Measurements from ENCODE around the gene CNOT4.

CNOT4 gene

GRCh38 chr7:135537453-135537852, 27.6 kb upstream of the CNOT4 start:
- H3K9ac ChIP-seq (ENCODE audit: low read depth, low read length, poor library complexity), result no peak overlapping the region
- no CpG with 5 or more reads among the region's 1 CpG for WGBS, 2 donors (ENCODE audit: extremely low coverage in 2 of 2, insufficient read length in 2 of 2, insufficient replicate concordance in 1 of 2)
- H3K36me3 ChIP-seq (replicated peaks in 1 of 2; ENCODE audit: control insufficient read depth in 2 of 2, insufficient read depth in 2 of 2, low read length in 2 of 2), result no peaks in the 10 kb centered on the region

DNA sequence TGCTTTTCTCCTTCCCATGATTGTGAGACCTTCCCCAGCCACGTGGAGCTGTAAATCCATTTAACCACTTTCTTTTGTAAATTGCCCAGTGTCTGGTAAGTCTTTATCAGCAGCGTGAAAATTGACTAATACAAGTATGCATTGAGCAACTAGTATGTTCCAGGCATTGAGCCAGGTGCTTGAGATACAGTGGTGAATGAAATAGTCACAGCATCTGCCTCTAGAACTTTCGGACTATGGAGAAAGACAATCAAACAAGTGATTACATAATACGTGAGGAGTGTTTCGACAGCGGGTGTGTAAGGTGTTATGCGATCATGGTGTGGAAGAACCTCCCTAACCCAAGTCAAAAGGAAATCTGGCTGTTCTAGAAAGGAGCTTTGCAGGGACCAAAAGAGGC, 26.2 kb upstream of the CNOT4 start:
- DNase-seq (ENCODE audit: low spot score), result no peak

More at GRCh38 chr7:135537453-135537852, 27.6 kb upstream of the CNOT4 start:
- H2BK12ac ChIP-seq (ENCODE audit: low read length), result no peak overlapping the region
- no peak overlapping the region for H4K91ac ChIP-seq (ENCODE audit: low read depth, low read length, poor library complexity)
- no peak overlapping the region for H3K23ac ChIP-seq (ENCODE audit: low read depth, low read length, poor library complexity)
- no peak overlapping the region for H3K4me2 ChIP-seq (ENCODE audit: insufficient read depth, low read length, poor library complexity, severe bottlenecking)
- H3K27ac ChIP-seq (replicated peaks; ENCODE audit: low read length), result no peak overlapping the region
- H3K4ac ChIP-seq (ENCODE audit: low read length), result no peak overlapping the region
- no peaks in the 10 kb centered on the region for H3K9me3 ChIP-seq (replicated peaks in 1 of 2; ENCODE audit: control insufficient read depth in 2 of 2, insufficient read depth in 1 of 2, low read depth in 1 of 2, low read length in 2 of 2)
- H3K18ac ChIP-seq (ENCODE audit: low read length), result no peak overlapping the region
- no peaks in the 10 kb centered on the region for H3K79me1 ChIP-seq (ENCODE audit: low read depth, low read length)
- H2AFZ ChIP-seq (ENCODE audit: low read length), result peak overlapping the region; percentile 60
- DNase-seq (ENCODE audit: low spot score), result no peak
- H3K27me3 ChIP-seq (ENCODE audit: control insufficient read depth in 3 of 3, insufficient read depth in 3 of 3, low read depth in 1 of 3, low read length in 3 of 3), result no peaks in the 10 kb centered on the region
- no peak overlapping the region for H2AK5ac ChIP-seq (ENCODE audit: low read depth, low read length)
- no peak overlapping the region for H2BK15ac ChIP-seq (ENCODE audit: low read length)
- H3K4me1 ChIP-seq (ENCODE audit: control insufficient read depth in 2 of 2, insufficient read depth in 1 of 2, low read depth in 1 of 2, low read length in 2 of 2), result peaks cover 0 to 3% of the 10 kb centered on the region in 2 donors
- H3K4me3 ChIP-seq (ENCODE audit: low read length in 2 of 2), result no peak overlapping the region
- no peak overlapping the region for H2BK120ac ChIP-seq (ENCODE audit: low read depth, low read length)
- H2BK5ac ChIP-seq (ENCODE audit: low read length), result no peak overlapping the region
- no peak overlapping the region for H4K8ac ChIP-seq (ENCODE audit: low read depth, low read length)
- H3K14ac ChIP-seq (ENCODE audit: low read length), result no peak overlapping the region

GRCh38 chr7:135527025-135527424, 17.1 kb upstream of the CNOT4 start:
- Histone ChIP-seq H3K18ac (ENCODE audit: low read length) (no peak overlapping the region), H4K91ac (ENCODE audit: low read depth, low read length, poor library complexity) (no peak overlapping the region), H3K9ac (ENCODE audit: low read depth, low read length, poor library complexity) (no peak overlapping the region), H2AFZ (ENCODE audit: low read length) (no peak overlapping the region), H3K4ac (ENCODE audit: low read length) (no peak overlapping the region), H2BK5ac (ENCODE audit: low read length) (no peak overlapping the region), H3K23ac (ENCODE audit: low read depth, low read length, poor library complexity) (no peak overlapping the region), H2BK120ac (ENCODE audit: low read depth, low read length) (no peak overlapping the region), H4K8ac (ENCODE audit: low read depth, low read length) (no peak overlapping the region), H3K36me3 (replicated peaks in 1 of 2; ENCODE audit: control insufficient read depth in 2 of 2, insufficient read depth in 2 of 2, low read length in 2 of 2) (no peaks in the 10 kb centered on the region), H2BK12ac (ENCODE audit: low read length) (no peak overlapping the region), H3K14ac (ENCODE audit: low read length) (no peak overlapping the region), H3K4me1 (ENCODE audit: control insufficient read depth in 2 of 2, insufficient read depth in 1 of 2, low read depth in 1 of 2, low read length in 2 of 2) (no peaks in the 10 kb centered on the region), H2AK5ac (ENCODE audit: low read depth, low read length) (no peak overlapping the region), H3K27ac (replicated peaks; ENCODE audit: low read length) (no peak overlapping the region), H3K4me3 (ENCODE audit: low read length in 2 of 2) (no peak overlapping the region), H3K27me3 (ENCODE audit: control insufficient read depth in 3 of 3, insufficient read depth in 3 of 3, low read depth in 1 of 3, low read length in 3 of 3) (no peaks in the 10 kb centered on the region), H2BK15ac (ENCODE audit: low read length) (no peak overlapping the region), H3K9me3 (replicated peaks in 1 of 2; ENCODE audit: control insufficient read depth in 2 of 2, insufficient read depth in 1 of 2, low read depth in 1 of 2, low read length in 2 of 2) (no peaks in the 10 kb centered on the region), H3K79me1 (ENCODE audit: low read depth, low read length) (no peaks in the 10 kb centered on the region), H3K4me2 (ENCODE audit: insufficient read depth, low read length, poor library complexity, severe bottlenecking) (no peak overlapping the region)
- no CpG with 5 or more reads among the region's 3 CpGs for WGBS, 2 donors (ENCODE audit: extremely low coverage in 2 of 2, insufficient read length in 2 of 2, insufficient replicate concordance in 1 of 2)
- DNase-seq (ENCODE audit: low spot score), result no peak

More for the DNA sequence above, 26.2 kb upstream of the CNOT4 start:
- H2BK120ac ChIP-seq (ENCODE audit: low read depth, low read length), result no peak overlapping the region
- H3K27me3 ChIP-seq (ENCODE audit: control insufficient read depth in 3 of 3, insufficient read depth in 3 of 3, low read depth in 1 of 3, low read length in 3 of 3), result no peaks in the 10 kb centered on the region
- H2BK12ac ChIP-seq (ENCODE audit: low read length), result no peak overlapping the region
- H3K4me2 ChIP-seq (ENCODE audit: insufficient read depth, low read length, poor library complexity, severe bottlenecking), result no peak overlapping the region
- H3K36me3 ChIP-seq (replicated peaks in 1 of 2; ENCODE audit: control insufficient read depth in 2 of 2, insufficient read depth in 2 of 2, low read length in 2 of 2), result no peaks in the 10 kb centered on the region
- no peak overlapping the region for H3K18ac ChIP-seq (ENCODE audit: low read length)
- H2AK5ac ChIP-seq (ENCODE audit: low read depth, low read length), result no peak overlapping the region
- H2BK5ac ChIP-seq (ENCODE audit: low read length), result no peak overlapping the region
- no peak overlapping the region for H3K4ac ChIP-seq (ENCODE audit: low read length)
- H3K4me3 ChIP-seq (ENCODE audit: low read length in 2 of 2), result no peak overlapping the region
- H2AFZ ChIP-seq (ENCODE audit: low read length), result no peak overlapping the region
- H4K8ac ChIP-seq (ENCODE audit: low read depth, low read length), result no peak overlapping the region
- H3K9me3 ChIP-seq (replicated peaks in 1 of 2; ENCODE audit: control insufficient read depth in 2 of 2, insufficient read depth in 1 of 2, low read depth in 1 of 2, low read length in 2 of 2), result no peaks in the 10 kb centered on the region
- H3K79me1 ChIP-seq (ENCODE audit: low read depth, low read length), result no peaks in the 10 kb centered on the region
- H3K9ac ChIP-seq (ENCODE audit: low read depth, low read length, poor library complexity), result no peak overlapping the region
- no peak overlapping the region for H2BK15ac ChIP-seq (ENCODE audit: low read length)
- no peak overlapping the region for H3K27ac ChIP-seq (replicated peaks; ENCODE audit: low read length)
- H3K4me1 ChIP-seq (ENCODE audit: control insufficient read depth in 2 of 2, insufficient read depth in 1 of 2, low read depth in 1 of 2, low read length in 2 of 2), result peaks cover 0 to 3% of the 10 kb centered on the region in 2 donors
- no CpG with 5 or more reads among the region's 7 CpGs for WGBS, 2 donors (ENCODE audit: extremely low coverage in 2 of 2, insufficient read length in 2 of 2, insufficient replicate concordance in 1 of 2)
- no peak overlapping the region for H3K14ac ChIP-seq (ENCODE audit: low read length)
- no peak overlapping the region for H3K23ac ChIP-seq (ENCODE audit: low read depth, low read length, poor library complexity)
- no peak overlapping the region for H4K91ac ChIP-seq (ENCODE audit: low read depth, low read length, poor library complexity)

DNA sequence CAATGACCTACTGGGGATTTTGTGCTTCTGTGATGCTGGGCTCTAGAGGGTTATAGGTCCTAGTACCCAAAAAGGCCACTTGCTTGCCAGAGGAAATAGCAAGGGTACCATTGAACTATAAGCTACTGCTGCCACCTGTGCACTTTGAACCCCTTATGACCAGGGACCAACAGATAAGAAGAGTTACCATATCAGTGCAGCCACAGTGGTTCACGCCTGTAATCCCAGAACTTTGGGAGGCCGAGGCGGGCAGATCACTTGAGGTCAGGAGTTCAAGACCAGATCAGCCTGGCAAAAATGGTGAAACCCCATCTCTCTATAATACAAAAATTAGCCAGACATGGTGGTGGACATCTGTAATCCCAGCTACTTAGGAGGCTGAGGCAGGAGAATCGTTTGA, 15.5 kb upstream of the CNOT4 start:
- no peak overlapping the region for H3K14ac ChIP-seq (ENCODE audit: low read length)
- no peaks in the 10 kb centered on the region for H3K79me1 ChIP-seq (ENCODE audit: low read depth, low read length)
- H3K4me1 ChIP-seq (ENCODE audit: control insufficient read depth in 2 of 2, insufficient read depth in 1 of 2, low read depth in 1 of 2, low read length in 2 of 2), result no peaks in the 10 kb centered on the region
- no peak overlapping the region for H3K18ac ChIP-seq (ENCODE audit: low read length)
- DNase-seq (ENCODE audit: low spot score), result no peak
- no peak overlapping the region for H3K9ac ChIP-seq (ENCODE audit: low read depth, low read length, poor library complexity)
- H3K27me3 ChIP-seq (ENCODE audit: control insufficient read depth in 3 of 3, insufficient read depth in 3 of 3, low read depth in 1 of 3, low read length in 3 of 3), result no peaks in the 10 kb centered on the region
- H4K8ac ChIP-seq (ENCODE audit: low read depth, low read length), result no peak overlapping the region
- H2BK12ac ChIP-seq (ENCODE audit: low read length), result no peak overlapping the region
- H2AK5ac ChIP-seq (ENCODE audit: low read depth, low read length), result no peak overlapping the region
- no peak overlapping the region for H2BK5ac ChIP-seq (ENCODE audit: low read length)
- WGBS, 2 donors (ENCODE audit: extremely low coverage in 2 of 2, insufficient read length in 2 of 2, insufficient replicate concordance in 1 of 2), result no CpG with 5 or more reads among the region's 4 CpGs
- H3K23ac ChIP-seq (ENCODE audit: low read depth, low read length, poor library complexity), result no peak overlapping the region
- no peak overlapping the region for H4K91ac ChIP-seq (ENCODE audit: low read depth, low read length, poor library complexity)
- H3K4ac ChIP-seq (ENCODE audit: low read length), result no peak overlapping the region
- no peak overlapping the region for H3K4me3 ChIP-seq (ENCODE audit: low read length in 2 of 2)
- H3K27ac ChIP-seq (replicated peaks; ENCODE audit: low read length), result no peak overlapping the region
- no peaks in the 10 kb centered on the region for H3K9me3 ChIP-seq (replicated peaks in 1 of 2; ENCODE audit: control insufficient read depth in 2 of 2, insufficient read depth in 1 of 2, low read depth in 1 of 2, low read length in 2 of 2)
- H2AFZ ChIP-seq (ENCODE audit: low read length), result no peak overlapping the region
- H3K36me3 ChIP-seq (replicated peaks in 1 of 2; ENCODE audit: control insufficient read depth in 2 of 2, insufficient read depth in 2 of 2, low read length in 2 of 2), result no peaks in the 10 kb centered on the region
- H2BK15ac ChIP-seq (ENCODE audit: low read length), result no peak overlapping the region
- H2BK120ac ChIP-seq (ENCODE audit: low read depth, low read length), result no peak overlapping the region
- no peak overlapping the region for H3K4me2 ChIP-seq (ENCODE audit: insufficient read depth, low read length, poor library complexity, severe bottlenecking)

Data from neuronal stem cell (in vitro differentiated cells).